GM18502 (cell line): ENCODE measurements around the gene OR52A1.
"Not testable (repeated sequence)": the region's sequence is repeated elsewhere in the genome, so short reads cannot be mapped to it uniquely, and the experiment has no call there.

Experiments
- ATAC-seq: cut with Tn5 transposase; IDR thresholded peaks from one replicate; pipeline ENCODE4 v1.9.1; 2021; ENCODE audit warnings: mild to moderate bottlenecking; ENCODE audit not compliant: unreplicated experiment, poor library complexity

Gene OR52A1

DNA sequence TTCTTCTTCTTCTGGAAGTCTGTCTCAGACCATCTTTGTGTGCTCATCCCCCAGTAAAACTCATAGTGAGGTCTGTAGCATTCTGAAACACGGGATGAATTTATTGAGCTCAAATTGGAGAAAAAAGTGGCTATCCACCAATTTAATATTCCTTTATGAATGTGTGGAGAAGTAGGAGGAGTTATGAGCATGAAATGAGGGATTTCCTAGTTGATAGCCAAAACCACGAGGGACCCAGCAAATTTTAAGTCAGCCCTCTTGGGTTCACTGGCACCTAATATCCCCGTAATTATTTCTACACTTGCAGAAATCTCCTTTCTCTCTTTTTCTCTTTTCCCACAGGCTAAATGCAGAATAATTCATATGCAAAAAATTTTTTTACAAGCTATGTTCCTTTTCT, at the start of gene OR52A1:
TSS of gene OR52A1 (minus strand) at position 101 of the 400 bp plus-strand sequence. CDS start 2,388 bp downstream, outside the sequence.
- no peak for ATAC-seq

DNA sequence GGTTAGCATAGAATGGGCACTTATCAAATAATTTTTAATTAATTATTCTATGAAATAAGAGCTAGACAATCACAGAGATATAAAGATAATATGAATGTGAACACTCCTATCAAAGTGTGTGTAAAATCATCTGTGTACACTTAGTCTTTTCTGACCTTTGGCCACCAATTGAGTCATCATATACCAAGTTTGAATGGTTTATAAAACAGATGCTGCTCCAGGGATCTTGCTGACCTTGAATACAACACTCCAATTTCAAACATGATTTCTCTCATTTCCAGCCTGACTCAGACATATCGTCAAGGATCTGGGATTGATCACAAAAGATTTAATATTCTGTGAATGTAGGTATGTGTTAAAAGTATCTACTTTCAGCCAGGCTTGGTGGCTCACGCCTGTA, 48.8 kb upstream of the OR52A1 start:
- no peak for ATAC-seq

- ATAC-seq: no peak
Observed at GRCh38 chr11:5200582-5200981, 46.0 kb upstream of the OR52A1 start, which contains the start of gene OR51V1. TSS of gene OR51V1 (minus strand) at chr11:5200682. CDS start at chr11:5200682, 0 bp downstream.

GRCh38 chr11:5198285-5198684, 43.7 kb upstream of the OR52A1 start:
- no peak for ATAC-seq

GRCh38 chr11:5197536-5197935, 43.0 kb upstream of the OR52A1 start:
- no peak for ATAC-seq

GRCh38 chr11:5196731-5197130, 42.2 kb upstream of the OR52A1 start:
- ATAC-seq: no peak

DNA sequence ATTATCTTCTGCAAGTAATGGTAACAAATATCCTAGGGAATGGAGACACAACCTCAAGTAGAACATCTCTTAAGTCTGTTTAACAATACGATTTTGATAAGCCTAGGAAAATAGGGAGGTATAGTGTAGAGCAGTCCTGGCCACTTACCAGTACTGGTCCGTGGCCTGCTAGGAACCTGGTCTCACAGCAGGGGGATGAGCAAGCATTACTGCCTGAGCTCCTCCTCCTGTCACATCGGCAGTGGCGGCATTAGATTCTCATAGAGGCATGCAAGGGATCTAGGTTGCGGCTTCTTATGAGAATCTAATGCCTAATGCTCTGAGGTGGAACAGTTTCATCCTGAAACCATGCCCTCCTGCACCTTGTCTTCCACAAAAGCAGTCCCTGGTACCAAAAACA, 41.5 kb upstream of the OR52A1 start:
- no peak for ATAC-seq

DNA sequence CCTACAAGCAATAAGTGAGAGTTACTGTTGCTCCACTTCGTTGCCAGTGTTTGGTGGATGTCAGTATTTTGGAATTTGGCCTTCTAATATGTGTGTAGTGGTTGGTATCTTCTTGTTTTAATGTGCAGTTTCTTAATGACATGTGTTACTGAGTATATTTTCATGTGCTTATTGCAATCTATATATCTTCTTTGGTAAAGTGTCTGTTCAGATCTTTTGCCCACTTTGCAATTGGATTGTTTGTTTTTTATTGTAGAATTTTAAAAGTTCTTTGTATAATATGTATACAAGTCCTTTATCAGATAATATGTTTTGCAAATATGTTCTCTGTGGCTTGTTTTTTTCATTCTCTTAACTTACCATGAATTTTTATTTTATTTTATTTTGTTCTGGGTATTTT, 38.2 kb upstream of the OR52A1 start:
- no peak for ATAC-seq

GRCh38 chr11:5188201-5188600, 33.6 kb upstream of the OR52A1 start:
- ATAC-seq: no peak

DNA sequence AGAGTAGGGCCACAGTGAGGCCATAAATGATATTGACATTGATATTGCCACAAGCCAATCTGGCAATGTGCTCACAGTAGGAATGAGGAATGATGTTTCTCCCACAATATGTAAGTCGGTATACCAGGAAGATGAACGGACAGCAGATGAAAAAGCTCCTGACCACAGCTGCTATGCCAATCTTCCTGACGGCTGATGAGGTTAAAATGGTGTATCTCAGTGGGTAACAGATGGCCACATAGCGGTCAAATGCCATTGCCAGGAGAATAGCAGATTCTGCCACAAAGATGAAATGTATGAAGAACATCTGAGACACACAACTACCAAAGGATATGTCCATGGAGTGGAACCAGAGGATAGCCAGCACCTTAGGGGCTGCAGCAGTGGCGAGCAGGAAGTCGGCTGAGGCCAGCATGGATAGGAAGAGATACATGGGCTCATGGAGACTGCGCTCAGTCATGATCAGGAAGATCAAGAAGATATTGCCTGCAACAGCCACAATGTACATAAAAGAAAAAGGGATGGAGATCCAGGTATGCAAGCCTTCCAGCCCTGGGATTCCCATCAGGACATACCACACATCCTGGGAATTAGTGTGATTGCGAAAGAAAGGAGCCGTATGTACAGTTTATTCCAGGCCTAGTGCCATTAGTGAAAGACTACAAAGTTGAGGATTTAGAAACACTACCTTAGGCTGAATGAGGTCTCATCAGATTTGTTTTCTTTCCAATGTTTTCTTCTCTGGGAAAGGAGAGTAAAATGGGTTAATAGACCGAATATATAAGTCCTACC, 23.7 kb upstream of the OR52A1 start:
- ATAC-seq: no peak

DNA sequence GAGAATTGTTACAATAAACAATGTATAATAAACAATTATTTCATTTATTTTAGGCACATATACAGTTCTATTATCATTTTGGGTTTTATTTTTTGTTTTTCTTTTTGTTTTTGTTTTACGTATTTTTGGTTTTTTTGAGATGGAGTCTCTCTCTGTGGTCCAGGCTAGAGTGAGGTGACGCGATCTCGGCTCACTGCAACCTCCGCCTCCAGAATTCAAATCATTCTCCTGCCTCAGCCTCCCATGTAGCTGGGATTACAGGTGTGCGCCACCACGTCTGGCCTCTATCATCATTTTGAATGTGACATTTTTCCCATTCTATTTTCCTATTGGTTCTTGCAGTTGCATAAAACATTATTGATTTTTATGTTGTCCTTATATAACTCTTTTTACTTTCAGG, 20.4 kb upstream of the OR52A1 start:
- no peak for ATAC-seq

DNA sequence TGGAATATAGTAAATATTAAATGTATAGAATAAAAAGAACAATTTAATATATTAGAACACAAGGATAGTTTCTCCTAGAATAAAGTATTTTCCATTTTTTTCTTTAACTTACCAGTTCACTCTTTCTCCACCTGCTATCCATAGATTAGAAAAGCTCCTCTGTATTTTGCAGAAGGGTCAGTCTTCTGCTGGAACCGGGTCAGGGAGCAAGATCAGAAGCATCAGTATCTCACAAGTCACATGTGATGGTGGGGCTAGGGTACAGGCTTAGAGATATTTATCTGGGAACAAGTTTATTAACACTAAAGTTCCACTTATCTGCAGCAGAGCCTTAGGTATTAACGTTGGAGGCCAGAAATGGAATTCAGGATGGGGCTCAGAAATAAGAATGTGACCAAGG, 17.3 kb upstream of the OR52A1 start:
- ATAC-seq: no peak

DNA sequence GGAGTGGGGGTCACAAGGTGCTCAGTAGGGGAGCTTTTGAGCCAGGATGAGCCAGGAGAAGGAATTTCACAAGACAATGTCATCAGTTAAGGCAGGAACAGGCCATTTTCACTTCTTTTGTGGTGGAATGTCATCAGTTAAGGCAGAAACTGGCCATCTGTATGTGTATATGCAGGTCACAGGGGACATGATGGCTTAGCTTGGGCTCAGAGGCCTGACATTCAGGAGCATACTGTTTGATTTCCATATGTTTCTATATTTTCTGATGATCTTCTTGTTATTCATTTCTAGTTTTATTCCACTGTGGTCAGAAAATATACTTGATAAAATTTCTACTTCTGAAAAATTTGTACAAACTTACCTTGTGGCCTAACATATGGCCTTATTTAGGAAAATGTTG, 11.3 kb upstream of the OR52A1 start:
- not testable (repeated sequence) for ATAC-seq

- ATAC-seq: not testable (repeated sequence)
Observed at GRCh38 chr11:5164807-5165206, 10.2 kb upstream of the OR52A1 start.

- ATAC-seq: not testable (repeated sequence)
Observed at GRCh38 chr11:5161045-5161444, 6.5 kb upstream of the OR52A1 start.

DNA sequence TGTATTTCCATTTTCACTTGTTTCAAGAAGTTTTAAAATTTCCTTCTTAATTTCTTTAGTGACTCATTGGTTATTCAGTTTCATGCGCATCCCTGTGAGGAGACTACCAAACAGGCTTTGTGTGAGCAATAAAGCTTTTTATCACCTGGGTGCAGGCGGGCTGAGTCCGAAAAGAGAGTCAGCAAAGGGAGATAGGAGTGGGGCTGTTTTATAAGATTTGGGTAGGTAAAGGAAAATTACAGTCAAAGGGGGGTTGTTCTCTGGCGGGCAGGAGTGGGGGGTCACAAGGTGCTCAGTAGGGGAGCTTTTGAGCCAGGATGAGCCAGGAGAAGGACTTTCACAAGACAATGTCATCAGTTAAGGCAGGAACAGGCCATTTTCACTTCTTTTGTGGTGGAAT, 5.7 kb upstream of the OR52A1 start:
- ATAC-seq: not testable (repeated sequence)

- no peak for ATAC-seq
Observed at GRCh38 chr11:5159806-5160205, 5.2 kb upstream of the OR52A1 start.

DNA sequence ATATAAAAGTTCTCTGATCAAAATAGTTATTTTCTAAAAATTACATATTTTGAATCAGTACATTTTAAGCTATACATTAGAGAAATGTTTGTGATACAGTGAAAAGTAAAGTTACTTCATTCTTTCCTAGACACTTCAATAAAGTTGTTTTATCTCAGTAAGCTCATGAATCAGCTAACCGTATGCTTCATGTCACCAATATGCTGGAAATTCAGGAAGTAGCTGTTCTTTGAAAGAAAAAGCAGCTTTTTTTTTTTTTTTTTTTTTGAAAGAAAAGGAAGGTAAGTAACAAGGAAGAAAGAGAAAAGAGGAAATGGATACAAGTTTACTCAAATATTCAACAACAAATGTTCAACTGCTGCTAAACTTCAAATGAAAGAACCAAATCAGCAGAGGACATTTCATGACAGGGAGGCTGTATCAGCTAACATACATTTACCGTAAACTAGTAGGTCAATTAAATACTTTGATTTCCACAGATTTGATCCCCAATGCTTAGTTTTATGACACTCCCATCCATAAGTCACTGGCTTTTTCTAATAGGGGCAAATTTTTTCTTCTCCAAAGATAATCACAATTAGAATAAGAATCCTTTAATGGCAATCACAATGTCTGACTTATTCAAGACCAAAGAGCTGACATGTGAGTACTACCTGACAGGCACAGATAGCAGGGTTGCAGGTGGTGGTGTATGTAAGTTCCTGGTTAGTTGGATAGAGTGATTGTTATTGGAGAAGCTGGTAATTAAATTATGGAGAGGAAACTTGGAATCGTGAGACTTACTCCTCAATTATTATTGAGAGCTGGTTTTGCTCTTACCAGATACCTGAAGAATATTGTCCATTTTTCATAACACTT, 754 bp downstream of the OR52A1 start:
- ATAC-seq: no peak

GRCh38 chr11:5151713-5152153, 2.8 kb downstream of the OR52A1 start:
- no peak for ATAC-seq

DNA sequence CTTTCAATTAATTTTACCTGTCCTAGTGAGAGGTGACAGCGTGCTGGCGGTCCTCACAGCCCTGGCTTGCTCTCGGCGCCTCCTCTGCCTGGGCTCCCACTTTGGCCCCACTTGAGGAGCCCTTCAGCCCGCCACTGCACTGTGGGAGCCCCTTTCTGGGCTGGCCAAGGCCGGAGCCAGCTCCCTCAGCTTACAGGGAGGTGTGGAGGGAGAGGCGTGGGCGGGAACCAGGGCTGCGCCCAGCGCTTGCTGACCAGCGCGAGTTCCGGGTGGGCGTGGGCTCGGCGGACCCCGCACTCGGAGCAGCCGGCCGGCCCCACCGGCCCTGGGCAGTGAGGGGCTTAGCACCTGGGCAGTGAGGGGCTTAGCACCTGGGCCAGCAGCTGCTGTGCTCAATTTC, 10.4 kb downstream of the OR52A1 start:
- not testable (repeated sequence) for ATAC-seq

DNA sequence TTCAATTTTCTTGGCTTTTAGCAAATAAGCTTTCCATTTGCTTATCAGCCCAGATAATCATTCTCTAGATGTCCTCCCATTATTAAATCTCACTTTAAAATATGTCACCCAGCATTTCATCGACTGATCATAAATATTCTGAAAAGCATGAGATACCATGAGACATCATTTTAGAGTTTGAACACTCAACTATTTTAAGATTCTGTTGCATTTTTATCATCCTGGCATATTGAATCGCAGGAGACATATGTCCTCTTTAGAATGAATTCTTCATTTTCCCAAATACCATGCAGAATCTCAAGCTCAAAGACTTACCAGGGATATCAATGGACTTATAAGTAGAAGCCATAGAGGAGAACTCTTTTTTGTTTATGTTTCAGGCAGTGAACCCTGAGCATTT, 16.6 kb downstream of the OR52A1 start, which contains the start of gene OR52A5:
TSS of gene OR52A5 (minus strand) at position 361 of the 400 bp plus-strand sequence. CDS start 5,714 bp downstream, outside the sequence.
- ATAC-seq: no peak
